HepG2 (cell line): ENCODE results near the gene HLA-DMB. TPM values are rescaled to one million over a fixed set of nuclear protein-coding genes. Genes with fewer than 3 reads are reported as not detected.

Source experiments
- GLI4 ChIP-seq: sonication (generic); formaldehyde crosslinking; IDR thresholded peaks from 2 replicates; pipeline ENCODE4 v1.5.1; 2020; ENCODE audit warnings: missing genetic modification reagents, mild to moderate bottlenecking, moderate library complexity, borderline replicate concordance
- KLF15 ChIP-seq: sonication (generic); formaldehyde crosslinking; IDR thresholded peaks from 2 replicates; pipeline ENCODE4 v1.8.1; 2023; ENCODE audit warnings: borderline replicate concordance, mild to moderate bottlenecking, inconsistent platforms, missing genetic modification reagents, mixed read lengths
- MIER3 ChIP-seq: IDR thresholded peaks from 2 replicates; pipeline ENCODE4 v1.6.1; 2016; ENCODE audit warnings: missing compliant biosample characterization, borderline replicate concordance
- SIN3A ChIP-seq: IDR thresholded peaks from 2 replicates; pipeline ENCODE4 v1.6.1; 2011; ENCODE audit warnings: low read depth, mild to moderate bottlenecking, control low read depth, low read length, borderline replicate concordance
- SIX1 ChIP-seq: sonication (generic); formaldehyde crosslinking; IDR thresholded peaks from 2 replicates; pipeline ENCODE4 v1.4.0; 2020; ENCODE audit warnings: missing genetic modification reagents, borderline replicate concordance
- SIX4 ChIP-seq: sonication (generic); formaldehyde crosslinking; IDR thresholded peaks from 2 replicates; pipeline ENCODE4 v1.4.0; 2020; ENCODE audit warnings: missing genetic modification reagents
- SOX6 ChIP-seq, 2 experiments: fragments of 450-650 bp in 1 of 2; sonication (generic) in 1 of 2; formaldehyde crosslinking in 1 of 2; IDR thresholded peaks; 2 replicates each; pipeline versions ENCODE4 v1.4.0 to v1.6.1; 2017 to 2020; ENCODE audit warnings: antibody characterized with exemption in 1 of 2, mild to moderate bottlenecking in 1 of 2, missing genetic modification reagents in 1 of 2
- SP140L ChIP-seq: sonication (generic); formaldehyde crosslinking; IDR thresholded peaks from 2 replicates; pipeline ENCODE4 v1.4.0; 2020; ENCODE audit warnings: missing genetic modification reagents, borderline replicate concordance
- TBX2 ChIP-seq: sonication (generic); formaldehyde crosslinking; IDR thresholded peaks from 2 replicates; pipeline ENCODE4 v1.5.0; 2020; ENCODE audit warnings: missing genetic modification reagents, mild to moderate bottlenecking, borderline replicate concordance
- TCF7L2 ChIP-seq: IDR thresholded peaks from 2 replicates; pipeline ENCODE4 v1.6.1; 2011; ENCODE audit warnings: mild to moderate bottlenecking, low read depth, low read length, moderate library complexity
- ZBTB38 ChIP-seq: sonication (generic); formaldehyde crosslinking; IDR thresholded peaks from 2 replicates; pipeline ENCODE4 v1.5.1; 2020; ENCODE audit warnings: mild to moderate bottlenecking, missing genetic modification reagents
- ZNF30 ChIP-seq: sonication (generic); formaldehyde crosslinking; IDR thresholded peaks from 2 replicates; pipeline ENCODE4 v1.5.0; 2020; ENCODE audit warnings: mild to moderate bottlenecking, missing genetic modification reagents
- ZNF44 ChIP-seq: sonication (generic); formaldehyde crosslinking; IDR thresholded peaks from 2 replicates; pipeline ENCODE4 v1.5.1; 2020; ENCODE audit warnings: mild to moderate bottlenecking, missing genetic modification reagents
- ZNF550 ChIP-seq: sonication (generic); formaldehyde crosslinking; IDR thresholded peaks from 2 replicates; pipeline ENCODE4 v1.4.0; 2020; ENCODE audit warnings: mild to moderate bottlenecking, missing genetic modification reagents, borderline replicate concordance
- polyA plus RNA-seq, 8 experiments: library from polyadenylated mRNA; depleted of rRNA in 3 of 8; stranded (reverse) in 7 of 8; unstranded in 1 of 8; fragments of >200 nt; fragmentation: Illumina TruSeq in 4 of 8; extraction: Trizol in 4 of 8; gene quantifications; 2 replicates each; pipeline versions ENCODE4 v1.2.1 to v1.2.3, GENCODE V29; 2011 to 2016; ENCODE audit warnings: low read depth in 4 of 8, missing spikeins in 1 of 8, mixed read lengths in 1 of 8; ENCODE audit not compliant: insufficient read depth in 1 of 8
- total RNA-seq, 5 experiments: library from RNA; depleted of rRNA; stranded (reverse); fragments of >200 nt; fragmentation: Illumina TruSeq; extraction: Trizol; gene quantifications; 2 replicates each; pipeline ENCODE4 v1.2.3, GENCODE V29; 2016; ENCODE audit warnings: low read depth in 1 of 5
- TF ChIP-seq, protein P1 (sequence below): sonication (generic); formaldehyde crosslinking; IDR thresholded peaks from 2 replicates; pipeline ENCODE4 v1.4.0; 2020; ENCODE audit warnings: missing genetic modification reagents, mild to moderate bottlenecking, borderline replicate concordance
- TF ChIP-seq, protein P2 (sequence below): sonication (generic); formaldehyde crosslinking; IDR thresholded peaks from 2 replicates; pipeline ENCODE4 v1.4.0; 2020; ENCODE audit warnings: missing genetic modification reagents
- TF ChIP-seq, protein P3 (sequence below): IDR thresholded peaks from 2 replicates; pipeline ENCODE4 v1.6.1; 2016
- TF ChIP-seq, protein P4 (sequence below): sonication (generic); formaldehyde crosslinking; IDR thresholded peaks from 2 replicates; pipeline ENCODE4 v1.8.0; 2022; ENCODE audit warnings: missing genetic modification reagents, low read depth, mild to moderate bottlenecking, borderline replicate concordance

The HLA-DMB gene
- total and polyA plus RNA-seq, 2 of the 13 experiments (the other 11 are each of a cell fraction or from before 2014, with no cell fraction given), result not detected

DNA sequence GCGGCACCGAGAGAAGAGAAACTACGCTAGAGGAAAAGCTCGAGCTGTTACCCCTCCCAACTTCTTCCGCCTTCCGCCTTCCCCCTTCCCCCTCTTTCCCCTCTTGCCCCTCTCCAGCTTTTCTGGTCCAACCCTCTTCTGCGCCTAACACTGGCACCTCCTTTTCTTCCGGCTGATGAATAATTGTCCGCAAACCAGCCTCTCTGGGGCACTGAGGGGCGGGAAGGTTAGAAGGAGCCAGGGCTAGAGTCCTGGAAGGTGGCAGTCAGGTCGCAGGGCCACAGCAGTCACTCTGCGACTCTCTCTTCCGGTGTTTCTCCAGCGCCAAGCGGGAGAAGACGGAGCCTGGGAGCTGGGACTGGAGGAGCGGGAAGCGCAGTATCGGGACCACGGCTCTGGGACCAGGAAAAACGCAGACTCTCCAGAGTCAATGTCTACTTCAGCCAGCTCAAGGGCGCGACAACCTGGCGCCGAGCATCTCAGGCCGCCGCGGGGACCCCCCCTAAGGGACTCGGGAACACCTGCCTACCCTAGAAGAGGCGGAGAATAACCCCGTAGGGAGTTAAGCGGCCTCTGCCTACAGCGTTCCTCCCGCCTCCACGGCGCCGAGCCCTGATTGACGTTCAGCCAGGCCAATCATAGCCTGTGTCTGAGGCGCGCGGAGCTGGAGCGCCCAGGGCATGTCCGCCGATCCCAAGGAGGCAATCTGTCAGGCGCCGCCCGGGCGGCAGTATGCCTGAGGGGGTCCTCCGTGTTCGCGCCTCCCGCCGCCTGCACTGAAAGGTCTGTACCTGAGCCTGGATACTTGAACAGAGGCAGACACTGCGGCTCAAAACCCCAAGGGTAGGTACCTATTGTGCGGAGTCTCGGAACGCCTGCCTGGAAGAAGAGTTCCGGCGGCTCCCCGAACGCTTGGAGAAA lies 46.5 kb downstream of the HLA-DMB start (continued):
- TF ChIP-seq ZNF550 (peak; percentile 69), ZBTB38 (CRISPR knock-in tag) (peak; percentile 71; the same call in 1 of the 2 replicates), TBX2 (CRISPR knock-in tag) (peak; percentile 84), ZNF30 (CRISPR knock-in tag) (no peak), MIER3 (CRISPR knock-in tag) (0 out of 2 replicates have a peak, but pooled peaks have one; percentile 16), SP140L (CRISPR knock-in tag) (no peak; the same call in 1 of the 2 replicates), GLI4 (CRISPR knock-in tag) (peak; percentile 96), SOX6 (IDR thresholded peaks at IDR 0.05) (no peak), SOX6 (CRISPR knock-in tag; IDR thresholded peaks at IDR 0.05) (peak; percentile 30; the same call in 1 of the 2 replicates), SIN3A (peak; percentile 17; the same call in 1 of the 2 replicates), SIX4 (CRISPR knock-in tag) (no peak), KLF15 (CRISPR knock-in tag) (no peak), SIX1 (no peak), TCF7L2 (no peak), ZNF44 (CRISPR knock-in tag) (peak; percentile 68; the same call in 1 of the 2 replicates)
- TF ChIP-seq, protein P1, sequence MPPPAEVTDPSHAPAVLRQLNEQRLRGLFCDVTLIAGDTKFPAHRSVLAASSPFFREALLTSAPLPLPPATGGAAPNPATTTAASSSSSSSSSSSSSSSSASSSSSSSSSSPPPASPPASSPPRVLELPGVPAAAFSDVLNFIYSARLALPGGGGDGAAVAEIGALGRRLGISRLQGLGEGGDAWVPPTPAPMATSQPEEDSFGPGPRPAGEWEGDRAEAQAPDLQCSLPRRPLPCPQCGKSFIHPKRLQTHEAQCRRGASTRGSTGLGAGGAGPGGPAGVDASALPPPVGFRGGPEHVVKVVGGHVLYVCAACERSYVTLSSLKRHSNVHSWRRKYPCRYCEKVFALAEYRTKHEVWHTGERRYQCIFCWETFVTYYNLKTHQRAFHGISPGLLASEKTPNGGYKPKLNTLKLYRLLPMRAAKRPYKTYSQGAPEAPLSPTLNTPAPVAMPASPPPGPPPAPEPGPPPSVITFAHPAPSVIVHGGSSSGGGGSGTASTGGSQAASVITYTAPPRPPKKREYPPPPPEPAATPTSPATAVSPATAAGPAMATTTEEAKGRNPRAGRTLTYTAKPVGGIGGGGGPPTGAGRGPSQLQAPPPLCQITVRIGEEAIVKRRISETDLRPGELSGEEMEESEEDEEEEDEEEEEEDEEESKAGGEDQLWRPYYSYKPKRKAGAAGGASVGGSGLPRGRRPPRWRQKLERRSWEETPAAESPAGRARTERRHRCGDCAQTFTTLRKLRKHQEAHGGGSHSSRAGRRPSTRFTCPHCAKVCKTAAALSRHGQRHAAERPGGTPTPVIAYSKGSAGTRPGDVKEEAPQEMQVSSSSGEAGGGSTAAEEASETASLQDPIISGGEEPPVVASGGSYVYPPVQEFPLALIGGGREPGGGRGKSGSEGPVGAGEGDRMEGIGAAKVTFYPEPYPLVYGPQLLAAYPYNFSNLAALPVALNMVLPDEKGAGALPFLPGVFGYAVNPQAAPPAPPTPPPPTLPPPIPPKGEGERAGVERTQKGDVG (CRISPR knock-in tag), result peak; percentile 70; the same call in 1 of the 2 replicates
- TF ChIP-seq, protein P2, sequence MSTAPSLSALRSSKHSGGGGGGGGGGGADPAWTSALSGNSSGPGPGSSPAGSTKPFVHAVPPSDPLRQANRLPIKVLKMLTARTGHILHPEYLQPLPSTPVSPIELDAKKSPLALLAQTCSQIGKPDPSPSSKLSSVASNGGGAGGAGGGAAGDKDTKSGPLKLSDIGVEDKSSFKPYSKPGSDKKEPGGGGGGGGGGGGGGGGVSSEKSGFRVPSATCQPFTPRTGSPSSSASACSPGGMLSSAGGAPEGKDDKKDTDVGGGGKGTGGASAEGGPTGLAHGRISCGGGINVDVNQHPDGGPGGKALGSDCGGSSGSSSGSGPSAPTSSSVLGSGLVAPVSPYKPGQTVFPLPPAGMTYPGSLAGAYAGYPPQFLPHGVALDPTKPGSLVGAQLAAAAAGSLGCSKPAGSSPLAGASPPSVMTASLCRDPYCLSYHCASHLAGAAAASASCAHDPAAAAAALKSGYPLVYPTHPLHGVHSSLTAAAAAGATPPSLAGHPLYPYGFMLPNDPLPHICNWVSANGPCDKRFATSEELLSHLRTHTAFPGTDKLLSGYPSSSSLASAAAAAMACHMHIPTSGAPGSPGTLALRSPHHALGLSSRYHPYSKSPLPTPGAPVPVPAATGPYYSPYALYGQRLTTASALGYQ, result no peak
- TF ChIP-seq, protein P3, sequence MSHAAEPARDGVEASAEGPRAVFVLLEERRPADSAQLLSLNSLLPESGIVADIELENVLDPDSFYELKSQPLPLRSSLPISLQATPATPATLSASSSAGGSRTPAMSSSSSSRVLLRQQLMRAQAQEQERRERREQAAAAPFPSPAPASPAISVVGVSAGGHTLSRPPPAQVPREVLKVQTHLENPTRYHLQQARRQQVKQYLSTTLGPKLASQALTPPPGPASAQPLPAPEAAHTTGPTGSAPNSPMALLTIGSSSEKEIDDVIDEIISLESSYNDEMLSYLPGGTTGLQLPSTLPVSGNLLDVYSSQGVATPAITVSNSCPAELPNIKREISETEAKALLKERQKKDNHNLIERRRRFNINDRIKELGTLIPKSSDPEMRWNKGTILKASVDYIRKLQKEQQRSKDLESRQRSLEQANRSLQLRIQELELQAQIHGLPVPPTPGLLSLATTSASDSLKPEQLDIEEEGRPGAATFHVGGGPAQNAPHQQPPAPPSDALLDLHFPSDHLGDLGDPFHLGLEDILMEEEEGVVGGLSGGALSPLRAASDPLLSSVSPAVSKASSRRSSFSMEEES, result peak; percentile 71
- TF ChIP-seq, protein P4, sequence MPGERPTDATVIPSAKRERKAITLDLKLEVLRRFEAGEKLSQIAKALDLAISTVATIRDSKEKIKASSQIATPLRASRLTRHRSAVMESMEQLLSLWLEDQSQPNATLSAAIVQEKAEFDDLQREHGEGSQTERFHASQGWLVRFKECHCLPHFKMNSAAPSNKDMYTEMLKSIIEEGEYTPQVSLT (CRISPR knock-in tag), result no peak
